Measurements from ENCODE around the gene HELZ2.

GRCh38 chr20:63561624-63562396 is 12.2 kb downstream of the HELZ2 start:
- TF ChIP-seq CTCF (IDR thresholded peaks at IDR 0.05), result no peak
- no peak for TF ChIP-seq POLR2A (IDR thresholded peaks at IDR 0.05)
